OCI-LY3 (cell line): ENCODE data around the gene EHMT1.

Experiments used
- CTCF ChIP-seq: fragments of 200-600, 300-600 bp; sonication (generic); IDR thresholded peaks from 2 replicates; pipeline ENCODE4 v1.5.1; 2014; ENCODE audit warnings: antibody characterized with exemption, low read length, low read depth
- EZH2phosphoT487 ChIP-seq: fragments of 200-600 bp; shearing (Covaris generic); IDR thresholded peaks from 2 replicates; pipeline ENCODE4 v1.6.1; 2018; ENCODE audit warnings: antibody characterized with exemption, mixed run types, low read depth

- TF ChIP-seq CTCF (no peak), EZH2phosphoT487 (no peak)
These were observed 6.9 kb upstream of the EHMT1 start for GRCh38 chr9:137611623-137612609.
